ENCODE measurements around the gene CHCHD1.

DNA sequence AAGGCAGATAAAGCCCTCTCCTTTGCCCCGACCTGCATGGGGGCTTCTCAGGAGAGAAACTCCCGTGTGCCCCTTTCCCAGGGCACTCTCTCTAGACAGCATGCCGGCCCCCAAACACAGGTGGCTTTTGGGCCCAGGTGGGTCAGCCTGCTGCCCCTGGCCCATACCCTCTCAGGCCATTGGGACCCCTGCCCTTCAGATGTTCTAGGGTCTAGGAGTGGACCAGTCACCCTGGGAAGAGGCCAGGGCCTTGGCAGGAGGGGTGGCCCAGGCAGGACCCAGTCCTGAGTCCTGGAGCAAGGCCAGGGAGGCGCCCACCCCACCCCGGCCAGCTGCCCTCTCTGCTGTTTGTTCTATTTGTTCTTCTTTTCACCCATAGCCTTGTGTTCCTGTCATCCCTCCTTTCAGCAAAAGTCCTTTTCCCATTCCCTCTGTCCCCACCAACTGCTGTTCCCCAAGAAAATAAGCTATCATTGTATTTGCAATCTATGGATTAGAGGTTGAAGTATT, 47.0 kb upstream of the CHCHD1 start:
- TF ChIP-seq, protein P1, sequence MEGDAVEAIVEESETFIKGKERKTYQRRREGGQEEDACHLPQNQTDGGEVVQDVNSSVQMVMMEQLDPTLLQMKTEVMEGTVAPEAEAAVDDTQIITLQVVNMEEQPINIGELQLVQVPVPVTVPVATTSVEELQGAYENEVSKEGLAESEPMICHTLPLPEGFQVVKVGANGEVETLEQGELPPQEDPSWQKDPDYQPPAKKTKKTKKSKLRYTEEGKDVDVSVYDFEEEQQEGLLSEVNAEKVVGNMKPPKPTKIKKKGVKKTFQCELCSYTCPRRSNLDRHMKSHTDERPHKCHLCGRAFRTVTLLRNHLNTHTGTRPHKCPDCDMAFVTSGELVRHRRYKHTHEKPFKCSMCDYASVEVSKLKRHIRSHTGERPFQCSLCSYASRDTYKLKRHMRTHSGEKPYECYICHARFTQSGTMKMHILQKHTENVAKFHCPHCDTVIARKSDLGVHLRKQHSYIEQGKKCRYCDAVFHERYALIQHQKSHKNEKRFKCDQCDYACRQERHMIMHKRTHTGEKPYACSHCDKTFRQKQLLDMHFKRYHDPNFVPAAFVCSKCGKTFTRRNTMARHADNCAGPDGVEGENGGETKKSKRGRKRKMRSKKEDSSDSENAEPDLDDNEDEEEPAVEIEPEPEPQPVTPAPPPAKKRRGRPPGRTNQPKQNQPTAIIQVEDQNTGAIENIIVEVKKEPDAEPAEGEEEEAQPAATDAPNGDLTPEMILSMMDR (conservative IDR thresholded peaks at IDR 0.05; ENCODE audit: low read length), result no peak
- TF ChIP-seq EZH2phosphoT487 (IDR thresholded peaks at IDR 0.05; ENCODE audit: borderline replicate concordance), result no peak

Data from Loucy (cell line).